GM23338 (cell line): ENCODE measurements around the gene ITGB6. TPM values are rescaled to one million over a fixed set of nuclear protein-coding genes. Genes with fewer than 3 reads are reported as not detected.

Experiments
- ATAC-seq: fragments of 200-7000 bp; cut with Tn5 transposase; 3 replicates; pipeline ENCODE4 v1.9.1; 2020
- DNase-seq: peaks from one replicate; pipeline ENCODE4 v3.0.0-alpha.2; 2015; ENCODE audit warnings: low spot score
- H2AFZ ChIP-seq: fragments of 200-600 bp; sonication (generic); 2 replicates; pipeline ENCODE4 v1.8.0; 2016; ENCODE audit warnings: antibody characterized with exemption, mild to moderate bottlenecking, moderate library complexity
- H3F3A ChIP-seq: fragments of 200-600 bp; sonication (generic); replicated peaks from 2 replicates; pipeline ENCODE4 v1.8.0; 2017; ENCODE audit warnings: antibody characterized with exemption, mixed run types, low read depth
- H3K27ac ChIP-seq: fragments of 200-600 bp; sonication (generic); 2 replicates; pipeline ENCODE4 v1.6.1; 2016; ENCODE audit warnings: low read depth
- H3K27me3 ChIP-seq: fragments of 200-600 bp; sonication (generic); 2 replicates; pipeline ENCODE4 v1.8.0; 2016; ENCODE audit warnings: mild to moderate bottlenecking, mixed run types, moderate library complexity; ENCODE audit not compliant: insufficient read depth
- H3K36me3 ChIP-seq: fragments of 200-600 bp; sonication (generic); 2 replicates; pipeline ENCODE4 v1.8.0; 2016; ENCODE audit warnings: mild to moderate bottlenecking; ENCODE audit not compliant: insufficient read depth
- H3K4me1 ChIP-seq: fragments of 200-600 bp; sonication (generic); 2 replicates; pipeline ENCODE4 v1.8.0; 2016; ENCODE audit warnings: mild to moderate bottlenecking, moderate library complexity; ENCODE audit not compliant: insufficient read depth
- H3K4me2 ChIP-seq: fragments of 200-600 bp; sonication (generic); 2 replicates; pipeline ENCODE4 v1.7.1; 2017; ENCODE audit warnings: mixed run types
- H3K4me3 ChIP-seq: fragments of 200-600 bp; sonication (generic); 2 replicates; pipeline ENCODE4 v1.6.1; 2016; ENCODE audit warnings: mixed run types
- H3K79me2 ChIP-seq: fragments of 200-600 bp; sonication (generic); replicated peaks from 2 replicates; pipeline ENCODE4 v1.8.0; 2017; ENCODE audit warnings: mild to moderate bottlenecking; ENCODE audit not compliant: insufficient read depth
- H3K9me2 ChIP-seq: fragments of 200-600 bp; sonication (generic); 2 replicates; pipeline ENCODE4 v1.8.0; 2017; ENCODE audit not compliant: insufficient read depth
- H4K20me1 ChIP-seq: fragments of 200-600 bp; sonication (generic); replicated peaks from 2 replicates; pipeline ENCODE4 v1.8.0; 2017; ENCODE audit warnings: mild to moderate bottlenecking; ENCODE audit not compliant: insufficient read depth
- H3K27ac Mint-ChIP-seq: 2 replicates; pipeline ENCODE4 v1.8.0; 2020; ENCODE audit warnings: inconsistent platforms, mild to moderate bottlenecking, moderate library complexity, mixed read lengths
- H3K27me3 Mint-ChIP-seq: 3 replicates; pipeline ENCODE4 v1.8.0; 2022; ENCODE audit warnings: low read depth, mild to moderate bottlenecking, moderate library complexity, mixed read lengths, inconsistent platforms; ENCODE audit not compliant: insufficient read depth, poor library complexity
- H3K36me3 Mint-ChIP-seq: 3 replicates; pipeline ENCODE4 v1.8.0; 2021; ENCODE audit warnings: low read depth, mild to moderate bottlenecking, inconsistent platforms, moderate library complexity, mixed read lengths
- H3K4me1 Mint-ChIP-seq: 3 replicates; pipeline ENCODE4 v1.8.0; 2020; ENCODE audit warnings: mild to moderate bottlenecking, inconsistent platforms, mixed read lengths
- H3K4me3 Mint-ChIP-seq: 3 replicates; pipeline ENCODE4 v1.8.0; 2021; ENCODE audit warnings: moderate library complexity, mild to moderate bottlenecking, inconsistent platforms, mixed read lengths
- H3K9me3 Mint-ChIP-seq: 3 replicates; pipeline ENCODE4 v1.8.0; 2020; ENCODE audit warnings: moderate library complexity, mild to moderate bottlenecking, inconsistent platforms, mixed read lengths
- EZH2 ChIP-seq: fragments of 200-600 bp; sonication (generic); IDR thresholded peaks from one replicate; pipeline ENCODE4 v1.8.0; 2017; ENCODE audit warnings: antibody characterized with exemption, mild to moderate bottlenecking, low read depth; ENCODE audit not compliant: unreplicated experiment
- NANOG ChIP-seq: IDR thresholded peaks from 2 replicates; pipeline ENCODE4 v1.6.1; 2016; ENCODE audit warnings: antibody characterized with exemption, borderline replicate concordance
- STAT1 ChIP-seq: IDR thresholded peaks from one replicate; pipeline ENCODE4 v1.6.1; 2016; ENCODE audit warnings: antibody characterized with exemption; ENCODE audit not compliant: unreplicated experiment
- ZNF114 ChIP-seq: fragments of 250-450 bp; sonication (Bioruptor Pico); IDR thresholded peaks from 2 replicates; pipeline ENCODE4 v1.5.0; 2020; ENCODE audit warnings: mild to moderate bottlenecking, moderate library complexity
- polyA plus RNA-seq: library from polyadenylated mRNA; unstranded; fragments of >200 nt; fragmentation: Nextera tagmentation; extraction: Ambion mirVana; gene quantifications from 2 replicates; pipeline ENCODE4 v1.2.1, GENCODE V29; 2016
- total RNA-seq: library from RNA; depleted of rRNA; stranded (reverse); fragments of >200 nt; shearing (Covaris generic); gene quantifications from 2 replicates; pipeline ENCODE4 v1.2.3, GENCODE V29; 2014
- TF ChIP-seq, protein P1 (sequence below), 2 experiments: fragments of 200-600 bp in 1 of 2; sonication (generic) in 1 of 2; conservative IDR thresholded peaks; 2 replicates each; pipeline versions ENCODE4 v1.5.1 to v1.6.1; 2016 to 2017; ENCODE audit warnings: antibody characterized with exemption in 2 of 2, low read depth in 2 of 2, mild to moderate bottlenecking in 2 of 2, moderate library complexity in 1 of 2
- TF ChIP-seq, protein P2 (sequence below): IDR thresholded peaks from 2 replicates; pipeline ENCODE4 v1.6.1; 2016; ENCODE audit warnings: antibody characterized with exemption
- TF ChIP-seq, protein P3 (sequence below): fragments of 250-450 bp; sonication (Bioruptor Pico); IDR thresholded peaks from 2 replicates; pipeline ENCODE4 v1.5.0; 2020; ENCODE audit warnings: mild to moderate bottlenecking, moderate library complexity

Gene ITGB6
- total and polyA plus RNA-seq, 2 experiments from 2014 or later: not detected

DNA sequence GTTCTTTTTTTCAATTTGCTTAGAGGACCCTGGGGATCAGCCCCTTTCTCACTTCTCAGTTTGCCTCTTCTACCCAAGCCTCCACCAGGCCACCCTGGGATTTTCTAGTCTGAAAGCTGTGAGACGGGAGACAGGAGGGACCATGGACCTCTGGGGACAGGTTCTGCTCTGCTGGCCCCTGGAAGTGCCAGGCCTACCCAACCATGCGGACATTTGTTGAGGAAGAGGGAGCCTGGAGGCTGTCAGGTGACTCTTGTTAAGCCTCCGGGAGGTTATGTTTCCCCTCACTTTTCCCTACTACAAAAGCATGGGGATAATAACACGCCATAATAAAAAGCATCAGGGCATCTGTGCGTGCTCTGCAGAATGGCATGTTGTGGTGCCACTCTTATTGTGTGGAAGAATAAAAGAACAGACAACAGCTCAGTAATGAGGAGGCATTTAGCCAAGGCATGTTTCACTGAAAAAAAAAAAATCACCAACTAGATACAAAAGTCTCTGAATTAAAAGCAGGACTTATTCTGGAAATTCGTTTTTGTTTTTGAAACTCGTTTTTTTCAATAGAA is 89.3 kb downstream of the ITGB6 start:
- H3K79me2 ChIP-seq: no peaks in the 10 kb centered on the region
- H3K4me3 ChIP-seq: no peak overlapping the region
- H3K27ac ChIP-seq: no peak overlapping the region
- no peaks in the 10 kb centered on the region for H3K36me3 ChIP-seq
- Mint-ChIP-seq H3K27me3 (peaks cover 3% of the 10 kb centered on the region), H3K4me1 (peaks cover 5% of the 10 kb centered on the region; the same call in 2 of the 3 replicates), H3K9me3 (peaks cover 12% of the 10 kb centered on the region), H3K36me3 (peaks cover 4% of the 10 kb centered on the region), H3K27ac (no peak overlapping the region), H3K4me3 (no peak overlapping the region)
- ATAC-seq: no peak; the same call in 1 of the 3 replicates
- peak overlapping the region; percentile 94 for H2AFZ ChIP-seq
- TF ChIP-seq, protein P1, sequence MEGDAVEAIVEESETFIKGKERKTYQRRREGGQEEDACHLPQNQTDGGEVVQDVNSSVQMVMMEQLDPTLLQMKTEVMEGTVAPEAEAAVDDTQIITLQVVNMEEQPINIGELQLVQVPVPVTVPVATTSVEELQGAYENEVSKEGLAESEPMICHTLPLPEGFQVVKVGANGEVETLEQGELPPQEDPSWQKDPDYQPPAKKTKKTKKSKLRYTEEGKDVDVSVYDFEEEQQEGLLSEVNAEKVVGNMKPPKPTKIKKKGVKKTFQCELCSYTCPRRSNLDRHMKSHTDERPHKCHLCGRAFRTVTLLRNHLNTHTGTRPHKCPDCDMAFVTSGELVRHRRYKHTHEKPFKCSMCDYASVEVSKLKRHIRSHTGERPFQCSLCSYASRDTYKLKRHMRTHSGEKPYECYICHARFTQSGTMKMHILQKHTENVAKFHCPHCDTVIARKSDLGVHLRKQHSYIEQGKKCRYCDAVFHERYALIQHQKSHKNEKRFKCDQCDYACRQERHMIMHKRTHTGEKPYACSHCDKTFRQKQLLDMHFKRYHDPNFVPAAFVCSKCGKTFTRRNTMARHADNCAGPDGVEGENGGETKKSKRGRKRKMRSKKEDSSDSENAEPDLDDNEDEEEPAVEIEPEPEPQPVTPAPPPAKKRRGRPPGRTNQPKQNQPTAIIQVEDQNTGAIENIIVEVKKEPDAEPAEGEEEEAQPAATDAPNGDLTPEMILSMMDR (conservative IDR thresholded peaks at IDR 0.05; ENCODE audit: low read depth in 2 of 2): no peak
- TF ChIP-seq STAT1 (no peak), EZH2 (no peak)
- TF ChIP-seq, protein P2, sequence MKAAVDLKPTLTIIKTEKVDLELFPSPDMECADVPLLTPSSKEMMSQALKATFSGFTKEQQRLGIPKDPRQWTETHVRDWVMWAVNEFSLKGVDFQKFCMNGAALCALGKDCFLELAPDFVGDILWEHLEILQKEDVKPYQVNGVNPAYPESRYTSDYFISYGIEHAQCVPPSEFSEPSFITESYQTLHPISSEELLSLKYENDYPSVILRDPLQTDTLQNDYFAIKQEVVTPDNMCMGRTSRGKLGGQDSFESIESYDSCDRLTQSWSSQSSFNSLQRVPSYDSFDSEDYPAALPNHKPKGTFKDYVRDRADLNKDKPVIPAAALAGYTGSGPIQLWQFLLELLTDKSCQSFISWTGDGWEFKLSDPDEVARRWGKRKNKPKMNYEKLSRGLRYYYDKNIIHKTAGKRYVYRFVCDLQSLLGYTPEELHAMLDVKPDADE: no peak
- no peak overlapping the region for H3K4me2 ChIP-seq
- no peaks in the 10 kb centered on the region for H3K9me2 ChIP-seq
- no peaks in the 10 kb centered on the region for H3K27me3 ChIP-seq
- H3F3A ChIP-seq: no peaks in the 10 kb centered on the region
- H3K4me1 ChIP-seq: 0 out of 2 replicates have a peak, but pooled peaks cover 3% of the 10 kb centered on the region
- H4K20me1 ChIP-seq: no peaks in the 10 kb centered on the region
- DNase-seq: no peak

DNA sequence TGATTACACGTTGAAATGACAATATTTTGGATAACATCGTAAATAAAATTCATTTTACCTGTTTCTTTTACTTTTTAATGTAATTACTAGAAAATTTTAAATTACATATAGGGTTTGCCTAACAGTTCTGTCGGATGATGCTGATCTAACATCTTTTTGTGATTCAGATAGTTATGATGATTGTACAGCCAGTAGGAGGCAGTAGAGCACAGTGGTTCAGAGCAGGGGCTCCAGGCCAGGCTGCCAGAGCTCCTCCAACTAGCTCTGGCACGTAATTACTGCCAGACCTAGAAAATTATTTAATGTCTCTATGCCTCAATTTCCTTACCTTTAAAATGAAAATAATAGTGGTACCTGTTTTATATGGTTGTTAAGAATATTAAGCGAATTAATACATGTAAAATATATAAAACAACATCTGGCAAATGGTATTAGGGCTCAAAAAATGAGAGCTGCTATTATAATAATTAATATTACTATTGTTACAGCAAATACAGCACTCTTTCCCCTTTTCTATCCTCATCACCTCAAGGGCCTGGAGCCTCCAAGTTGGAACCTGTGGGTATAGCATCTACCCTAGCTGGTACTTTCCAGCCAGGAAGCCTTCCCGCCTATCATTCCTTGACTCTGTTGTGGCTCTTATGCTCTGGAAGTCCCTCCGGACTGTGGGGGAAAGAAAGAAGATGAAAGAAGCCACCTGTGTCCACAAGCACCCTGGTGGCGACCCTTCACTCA is 90.0 kb downstream of the ITGB6 start:
- Mint-ChIP-seq H3K27me3 (no peaks in the 10 kb centered on the region), H3K36me3 (peaks cover 4% of the 10 kb centered on the region), H3K9me3 (peaks cover 8% of the 10 kb centered on the region), H3K27ac (no peak overlapping the region), H3K4me1 (peaks cover 5% of the 10 kb centered on the region; the same call in 2 of the 3 replicates), H3K4me3 (no peak overlapping the region)
- Histone ChIP-seq H3K4me1 (0 out of 2 replicates have a peak, but pooled peaks cover 3% of the 10 kb centered on the region), H3K27me3 (no peaks in the 10 kb centered on the region), H2AFZ (peak overlapping the region; percentile 94), H4K20me1 (no peaks in the 10 kb centered on the region), H3K4me3 (no peak overlapping the region), H3F3A (no peaks in the 10 kb centered on the region), H3K9me2 (no peaks in the 10 kb centered on the region), H3K4me2 (no peak overlapping the region), H3K27ac (no peak overlapping the region), H3K79me2 (no peaks in the 10 kb centered on the region), H3K36me3 (no peaks in the 10 kb centered on the region)
- DNase-seq: peak; percentile 84
- ATAC-seq: peak; percentile 95
- TF ChIP-seq, protein P1 (conservative IDR thresholded peaks at IDR 0.05; ENCODE audit: low read depth in 2 of 2): peak; percentile 84 to 93
- TF ChIP-seq NANOG: no peak
- TF ChIP-seq, protein P3, sequence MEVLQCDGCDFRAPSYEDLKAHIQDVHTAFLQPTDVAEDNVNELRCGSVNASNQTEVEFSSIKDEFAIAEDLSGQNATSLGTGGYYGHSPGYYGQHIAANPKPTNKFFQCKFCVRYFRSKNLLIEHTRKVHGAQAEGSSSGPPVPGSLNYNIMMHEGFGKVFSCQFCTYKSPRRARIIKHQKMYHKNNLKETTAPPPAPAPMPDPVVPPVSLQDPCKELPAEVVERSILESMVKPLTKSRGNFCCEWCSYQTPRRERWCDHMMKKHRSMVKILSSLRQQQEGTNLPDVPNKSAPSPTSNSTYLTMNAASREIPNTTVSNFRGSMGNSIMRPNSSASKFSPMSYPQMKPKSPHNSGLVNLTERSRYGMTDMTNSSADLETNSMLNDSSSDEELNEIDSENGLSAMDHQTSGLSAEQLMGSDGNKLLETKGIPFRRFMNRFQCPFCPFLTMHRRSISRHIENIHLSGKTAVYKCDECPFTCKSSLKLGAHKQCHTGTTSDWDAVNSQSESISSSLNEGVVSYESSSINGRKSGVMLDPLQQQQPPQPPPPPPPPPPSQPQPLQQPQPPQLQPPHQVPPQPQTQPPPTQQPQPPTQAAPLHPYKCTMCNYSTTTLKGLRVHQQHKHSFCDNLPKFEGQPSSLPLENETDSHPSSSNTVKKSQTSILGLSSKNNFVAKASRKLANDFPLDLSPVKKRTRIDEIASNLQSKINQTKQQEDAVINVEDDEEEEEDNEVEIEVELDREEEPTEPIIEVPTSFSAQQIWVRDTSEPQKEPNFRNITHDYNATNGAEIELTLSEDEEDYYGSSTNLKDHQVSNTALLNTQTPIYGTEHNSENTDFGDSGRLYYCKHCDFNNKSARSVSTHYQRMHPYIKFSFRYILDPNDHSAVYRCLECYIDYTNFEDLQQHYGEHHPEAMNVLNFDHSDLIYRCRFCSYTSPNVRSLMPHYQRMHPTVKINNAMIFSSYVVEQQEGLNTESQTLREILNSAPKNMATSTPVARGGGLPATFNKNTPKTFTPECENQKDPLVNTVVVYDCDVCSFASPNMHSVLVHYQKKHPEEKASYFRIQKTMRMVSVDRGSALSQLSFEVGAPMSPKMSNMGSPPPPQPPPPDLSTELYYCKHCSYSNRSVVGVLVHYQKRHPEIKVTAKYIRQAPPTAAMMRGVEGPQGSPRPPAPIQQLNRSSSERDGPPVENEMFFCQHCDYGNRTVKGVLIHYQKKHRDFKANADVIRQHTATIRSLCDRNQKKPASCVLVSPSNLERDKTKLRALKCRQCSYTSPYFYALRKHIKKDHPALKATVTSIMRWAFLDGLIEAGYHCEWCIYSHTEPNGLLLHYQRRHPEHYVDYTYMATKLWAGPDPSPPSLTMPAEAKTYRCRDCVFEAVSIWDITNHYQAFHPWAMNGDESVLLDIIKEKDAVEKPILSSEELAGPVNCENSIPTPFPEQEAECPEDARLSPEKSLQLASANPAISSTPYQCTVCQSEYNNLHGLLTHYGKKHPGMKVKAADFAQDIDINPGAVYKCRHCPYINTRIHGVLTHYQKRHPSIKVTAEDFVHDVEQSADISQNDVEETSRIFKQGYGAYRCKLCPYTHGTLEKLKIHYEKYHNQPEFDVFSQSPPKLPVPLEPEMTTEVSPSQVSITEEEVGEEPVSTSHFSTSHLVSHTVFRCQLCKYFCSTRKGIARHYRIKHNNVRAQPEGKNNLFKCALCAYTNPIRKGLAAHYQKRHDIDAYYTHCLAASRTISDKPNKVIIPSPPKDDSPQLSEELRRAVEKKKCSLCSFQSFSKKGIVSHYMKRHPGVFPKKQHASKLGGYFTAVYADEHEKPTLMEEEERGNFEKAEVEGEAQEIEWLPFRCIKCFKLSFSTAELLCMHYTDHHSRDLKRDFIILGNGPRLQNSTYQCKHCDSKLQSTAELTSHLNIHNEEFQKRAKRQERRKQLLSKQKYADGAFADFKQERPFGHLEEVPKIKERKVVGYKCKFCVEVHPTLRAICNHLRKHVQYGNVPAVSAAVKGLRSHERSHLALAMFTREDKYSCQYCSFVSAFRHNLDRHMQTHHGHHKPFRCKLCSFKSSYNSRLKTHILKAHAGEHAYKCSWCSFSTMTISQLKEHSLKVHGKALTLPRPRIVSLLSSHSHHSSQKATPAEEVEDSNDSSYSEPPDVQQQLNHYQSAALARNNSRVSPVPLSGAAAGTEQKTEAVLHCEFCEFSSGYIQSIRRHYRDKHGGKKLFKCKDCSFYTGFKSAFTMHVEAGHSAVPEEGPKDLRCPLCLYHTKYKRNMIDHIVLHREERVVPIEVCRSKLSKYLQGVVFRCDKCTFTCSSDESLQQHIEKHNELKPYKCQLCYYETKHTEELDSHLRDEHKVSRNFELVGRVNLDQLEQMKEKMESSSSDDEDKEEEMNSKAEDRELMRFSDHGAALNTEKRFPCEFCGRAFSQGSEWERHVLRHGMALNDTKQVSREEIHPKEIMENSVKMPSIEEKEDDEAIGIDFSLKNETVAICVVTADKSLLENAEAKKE (CRISPR knock-in tag): no peak
- TF ChIP-seq EZH2: no peak
- TF ChIP-seq ZNF114 (CRISPR knock-in tag): no peak
- no peak for TF ChIP-seq STAT1
